Peyer's patch (tissue), 4 donors: Measurements from ENCODE around the gene POM121.
"Not testable (repeated sequence)": the region's sequence is repeated elsewhere in the genome, so short reads cannot be mapped to it uniquely, and the experiment has no call there.

Experiments
- CTCF ChIP-seq, 6 experiments: fragments of 450-650 bp in 4 of 6; fragments of 200-600 bp in 2 of 6; sonication (generic) in 1 of 6; IDR thresholded peaks; one replicate each; pipeline ENCODE4 v1.5.1; 2017 to 2019; ENCODE audit warnings: antibody characterized with exemption in 6 of 6, mild to moderate bottlenecking in 3 of 6, moderate library complexity in 1 of 6
- POLR2A ChIP-seq, 2 donors: fragments of 450-650 bp; IDR thresholded peaks; one replicate each; pipeline ENCODE4 v1.5.1; 2017; ENCODE audit warnings: antibody characterized with exemption in 2 of 2, mild to moderate bottlenecking in 2 of 2, moderate library complexity in 2 of 2

DNA sequence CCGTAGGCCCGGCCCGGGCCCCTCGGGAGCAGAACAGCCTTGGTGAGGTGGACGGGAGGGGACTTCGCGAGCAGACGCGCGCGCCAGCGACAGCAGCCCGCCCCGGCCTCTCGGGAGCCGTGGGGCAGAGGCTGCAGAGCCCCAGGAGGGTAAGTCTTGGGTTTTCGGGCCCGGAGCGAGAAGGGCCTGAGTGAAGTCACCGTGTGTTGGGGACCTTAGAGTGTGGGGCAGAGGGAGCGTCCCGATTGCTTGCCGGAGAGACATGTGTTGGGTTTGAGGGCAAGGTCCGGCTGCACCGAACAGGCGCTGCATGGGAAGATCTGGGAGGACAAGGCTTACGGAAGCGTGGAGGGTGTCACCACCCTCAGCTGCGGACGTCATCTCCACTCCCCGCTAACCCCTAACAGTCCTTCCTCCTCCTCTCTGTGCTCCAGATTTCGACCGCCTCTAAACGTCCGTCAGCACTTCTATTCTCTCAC lies 45.1 kb upstream of the POM121 start:
- TF ChIP-seq CTCF (IDR thresholded peaks at IDR 0.05): not testable (repeated sequence)
- peak; percentile 37 to 63 for TF ChIP-seq POLR2A (IDR thresholded peaks at IDR 0.05)
